PFSK-1 (cell line): Measurements from ENCODE around the gene CSPG5.

Source experiments
- FOXP2 ChIP-seq: optimal IDR thresholded peaks from 2 replicates; pipeline ENCODE3; 2011; ENCODE audit warnings: borderline replicate concordance, control low read depth, inconsistent platforms; ENCODE audit not compliant: insufficient read depth; ENCODE audit errors: extremely low read length, extremely low read depth
- POLR2AphosphoS5 ChIP-seq: IDR thresholded peaks from 2 replicates; pipeline ENCODE4 v1.6.1; 2012; ENCODE audit warnings: low read depth, mild to moderate bottlenecking, control low read depth, low read length, moderate library complexity
- SIN3A ChIP-seq: IDR thresholded peaks from 2 replicates; pipeline ENCODE4 v1.6.1; 2012; ENCODE audit warnings: mild to moderate bottlenecking, low read length, moderate library complexity, borderline replicate concordance; ENCODE audit not compliant: insufficient read depth
- TAF1 ChIP-seq: IDR thresholded peaks from 2 replicates; pipeline ENCODE4 v1.6.1; 2012; ENCODE audit warnings: low read length, control low read depth, borderline replicate concordance; ENCODE audit not compliant: insufficient read depth
- TF ChIP-seq, protein P1 (sequence below), 2 experiments: IDR thresholded peaks; 2 replicates each; pipeline versions ENCODE4 v1.6.1 to v1.8.0; 2011 to 2012; ENCODE audit warnings: low read depth in 2 of 2, low read length in 2 of 2, control low read depth in 1 of 2, inconsistent platforms in 1 of 2, mild to moderate bottlenecking in 1 of 2, moderate library complexity in 1 of 2; ENCODE audit not compliant: insufficient read depth in 1 of 2

CSPG5 gene

DNA sequence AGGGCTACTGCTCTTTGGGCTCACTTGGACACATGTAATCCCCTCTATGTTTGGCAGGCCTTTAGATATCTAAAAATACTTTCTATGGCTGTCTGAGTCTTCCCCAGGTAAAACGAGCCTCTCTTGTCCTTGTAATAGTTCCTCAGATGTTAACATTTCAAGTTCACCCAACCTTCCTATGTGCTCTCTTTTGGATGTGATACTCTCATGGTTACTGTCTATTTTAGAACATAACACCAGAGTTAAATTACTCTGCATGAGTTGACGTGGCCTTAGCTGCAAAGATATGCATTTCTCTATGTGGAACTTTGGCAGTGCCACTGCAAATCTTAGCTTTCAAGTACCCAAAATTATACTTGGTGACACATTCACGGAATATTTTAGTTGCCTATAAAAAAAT, 31.9 kb upstream of the CSPG5 start:
- TF ChIP-seq, protein P1, sequence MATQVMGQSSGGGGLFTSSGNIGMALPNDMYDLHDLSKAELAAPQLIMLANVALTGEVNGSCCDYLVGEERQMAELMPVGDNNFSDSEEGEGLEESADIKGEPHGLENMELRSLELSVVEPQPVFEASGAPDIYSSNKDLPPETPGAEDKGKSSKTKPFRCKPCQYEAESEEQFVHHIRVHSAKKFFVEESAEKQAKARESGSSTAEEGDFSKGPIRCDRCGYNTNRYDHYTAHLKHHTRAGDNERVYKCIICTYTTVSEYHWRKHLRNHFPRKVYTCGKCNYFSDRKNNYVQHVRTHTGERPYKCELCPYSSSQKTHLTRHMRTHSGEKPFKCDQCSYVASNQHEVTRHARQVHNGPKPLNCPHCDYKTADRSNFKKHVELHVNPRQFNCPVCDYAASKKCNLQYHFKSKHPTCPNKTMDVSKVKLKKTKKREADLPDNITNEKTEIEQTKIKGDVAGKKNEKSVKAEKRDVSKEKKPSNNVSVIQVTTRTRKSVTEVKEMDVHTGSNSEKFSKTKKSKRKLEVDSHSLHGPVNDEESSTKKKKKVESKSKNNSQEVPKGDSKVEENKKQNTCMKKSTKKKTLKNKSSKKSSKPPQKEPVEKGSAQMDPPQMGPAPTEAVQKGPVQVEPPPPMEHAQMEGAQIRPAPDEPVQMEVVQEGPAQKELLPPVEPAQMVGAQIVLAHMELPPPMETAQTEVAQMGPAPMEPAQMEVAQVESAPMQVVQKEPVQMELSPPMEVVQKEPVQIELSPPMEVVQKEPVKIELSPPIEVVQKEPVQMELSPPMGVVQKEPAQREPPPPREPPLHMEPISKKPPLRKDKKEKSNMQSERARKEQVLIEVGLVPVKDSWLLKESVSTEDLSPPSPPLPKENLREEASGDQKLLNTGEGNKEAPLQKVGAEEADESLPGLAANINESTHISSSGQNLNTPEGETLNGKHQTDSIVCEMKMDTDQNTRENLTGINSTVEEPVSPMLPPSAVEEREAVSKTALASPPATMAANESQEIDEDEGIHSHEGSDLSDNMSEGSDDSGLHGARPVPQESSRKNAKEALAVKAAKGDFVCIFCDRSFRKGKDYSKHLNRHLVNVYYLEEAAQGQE (IDR thresholded peaks at IDR 0.05; ENCODE audit: insufficient read depth in 1 of 2, low read depth in 2 of 2, low read length in 2 of 2) = no peak
- TF ChIP-seq SIN3A (no peak), POLR2AphosphoS5 (no peak), TAF1 (no peak), FOXP2 (no peak)

DNA sequence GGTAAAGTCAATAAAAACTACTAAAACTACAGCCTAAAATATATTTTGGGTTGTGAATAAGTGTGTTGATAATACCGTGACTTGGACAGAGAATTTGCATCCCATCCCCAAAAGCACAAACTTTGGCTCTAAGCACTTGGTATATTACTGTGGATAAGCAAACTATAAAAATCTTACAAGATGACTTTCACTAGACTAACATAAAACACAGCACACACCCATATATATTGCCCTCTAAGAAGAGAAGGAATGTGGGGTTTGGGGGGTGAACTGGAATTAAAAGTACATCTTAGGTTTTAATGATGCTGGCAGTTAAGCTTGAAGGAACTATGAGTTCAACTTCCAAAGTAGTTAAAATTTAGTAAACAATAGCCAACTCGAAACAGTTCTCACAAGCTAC, 28.7 kb upstream of the CSPG5 start:
- no peak for TF ChIP-seq TAF1

DNA sequence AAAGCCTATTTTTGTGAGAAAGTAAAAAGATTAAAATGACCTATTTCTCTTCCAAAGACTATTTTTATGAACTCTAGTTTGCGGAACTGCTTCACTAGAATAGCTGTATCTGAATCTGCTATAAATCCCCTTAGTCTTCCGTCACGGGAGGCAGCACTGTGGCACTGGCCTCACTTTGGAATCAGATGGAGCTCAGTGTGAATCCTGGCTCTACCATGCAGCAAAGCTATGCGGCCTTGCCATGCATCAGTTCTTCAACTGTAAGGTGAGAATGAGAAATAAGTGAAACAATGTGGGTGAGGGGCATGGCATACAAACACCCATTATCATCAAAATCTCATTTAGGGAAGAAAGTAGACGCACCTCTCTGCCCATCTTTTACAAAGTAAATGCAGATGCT, 27.5 kb upstream of the CSPG5 start:
- TF ChIP-seq SIN3A = no peak
- TF ChIP-seq, protein P1 (IDR thresholded peaks at IDR 0.05; ENCODE audit: insufficient read depth in 1 of 2, low read depth in 2 of 2, low read length in 2 of 2) = no peak
- no peak for TF ChIP-seq TAF1
- TF ChIP-seq FOXP2 = no peak

DNA sequence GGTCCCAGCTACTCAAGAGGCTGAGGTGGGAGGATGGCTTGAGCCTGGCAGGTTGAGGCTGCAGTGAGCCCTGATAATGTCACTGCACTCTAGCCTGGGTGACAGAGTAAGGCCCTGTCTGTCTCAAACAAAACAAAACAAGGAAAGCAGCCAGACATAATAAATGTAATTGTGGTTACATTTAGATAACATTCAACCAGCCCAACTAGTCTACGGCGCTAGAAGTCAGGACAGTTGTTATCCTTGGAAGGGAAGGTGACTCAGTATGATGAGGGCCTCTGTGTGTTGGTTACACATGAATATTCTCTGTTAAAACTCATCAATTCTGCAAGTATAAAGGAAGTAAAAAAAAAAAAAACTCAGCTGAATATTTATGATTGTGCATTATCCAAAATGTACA, 27.0 kb upstream of the CSPG5 start:
- no peak for TF ChIP-seq SIN3A
- TF ChIP-seq TAF1 = no peak
- TF ChIP-seq, protein P1 (IDR thresholded peaks at IDR 0.05; ENCODE audit: insufficient read depth in 1 of 2, low read depth in 2 of 2, low read length in 2 of 2) = no peak
- TF ChIP-seq FOXP2 = no peak
- TF ChIP-seq POLR2AphosphoS5 = no peak

DNA sequence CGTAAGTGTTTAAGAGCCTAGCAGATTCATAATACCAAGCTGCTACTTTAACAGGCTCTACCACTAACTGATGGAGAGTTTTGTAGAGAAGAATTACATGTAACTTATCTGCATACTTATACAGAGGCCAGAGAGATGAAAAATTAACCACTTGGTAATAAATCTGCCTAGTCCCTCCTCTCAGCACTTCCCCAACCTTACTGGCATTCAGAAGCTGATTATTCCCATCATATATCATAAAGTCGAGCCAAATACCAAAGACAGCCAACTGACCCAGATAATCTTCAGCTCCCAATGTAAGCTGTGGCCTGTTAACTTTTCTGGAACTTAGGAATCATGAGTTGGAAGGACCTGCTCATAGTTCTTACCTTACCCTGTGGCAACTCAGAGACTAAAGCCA, 25.5 kb upstream of the CSPG5 start:
- TF ChIP-seq FOXP2 (no peak), SIN3A (no peak), POLR2AphosphoS5 (no peak), TAF1 (no peak)
- TF ChIP-seq, protein P1 (IDR thresholded peaks at IDR 0.05; ENCODE audit: insufficient read depth in 1 of 2, low read depth in 2 of 2, low read length in 2 of 2) = no peak

GRCh38 chr3:47603332-47603731, 24.7 kb upstream of the CSPG5 start:
- TF ChIP-seq TAF1 (no peak), POLR2AphosphoS5 (no peak), FOXP2 (no peak), SIN3A (no peak)
- TF ChIP-seq, protein P1 (IDR thresholded peaks at IDR 0.05; ENCODE audit: insufficient read depth in 1 of 2, low read depth in 2 of 2, low read length in 2 of 2) = no peak
